Activated CD8-positive, alpha-beta memory T cell treated with anti-CD3 and anti-CD28 coated beads, Interleukin-2, amount 50 U/mL, for 4 hours (primary cell): Measurements from ENCODE around the gene NCOA4.
A peak's percentile ranks its signal among the peaks of the same experiment; 100 is the strongest.
"Not testable (repeated sequence)": the region's sequence is repeated elsewhere in the genome, so short reads cannot be mapped to it uniquely, and the experiment has no call there.

Experiments
- DNase-seq: peaks from one replicate; pipeline ENCODE4 v3.0.0-alpha.2; 2020

The NCOA4 gene

DNA sequence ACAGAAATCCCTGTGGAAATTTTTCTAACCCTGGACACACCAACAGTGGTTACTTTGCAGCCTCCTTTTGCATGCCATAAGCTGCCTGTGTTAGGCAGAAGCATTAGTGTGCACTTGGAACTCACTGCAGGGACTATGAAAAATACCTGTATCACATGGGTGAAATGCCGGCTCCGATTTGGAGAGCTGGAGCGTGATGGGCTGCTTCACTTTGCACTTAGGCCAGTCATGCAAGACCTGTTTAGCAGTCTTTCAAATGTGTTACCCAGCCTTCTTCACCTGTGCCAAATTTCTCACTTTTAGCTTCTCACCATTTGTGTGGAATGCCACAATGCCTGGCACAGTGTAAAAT, 11.3 kb downstream of the NCOA4 start:
- no peak for DNase-seq

DNA sequence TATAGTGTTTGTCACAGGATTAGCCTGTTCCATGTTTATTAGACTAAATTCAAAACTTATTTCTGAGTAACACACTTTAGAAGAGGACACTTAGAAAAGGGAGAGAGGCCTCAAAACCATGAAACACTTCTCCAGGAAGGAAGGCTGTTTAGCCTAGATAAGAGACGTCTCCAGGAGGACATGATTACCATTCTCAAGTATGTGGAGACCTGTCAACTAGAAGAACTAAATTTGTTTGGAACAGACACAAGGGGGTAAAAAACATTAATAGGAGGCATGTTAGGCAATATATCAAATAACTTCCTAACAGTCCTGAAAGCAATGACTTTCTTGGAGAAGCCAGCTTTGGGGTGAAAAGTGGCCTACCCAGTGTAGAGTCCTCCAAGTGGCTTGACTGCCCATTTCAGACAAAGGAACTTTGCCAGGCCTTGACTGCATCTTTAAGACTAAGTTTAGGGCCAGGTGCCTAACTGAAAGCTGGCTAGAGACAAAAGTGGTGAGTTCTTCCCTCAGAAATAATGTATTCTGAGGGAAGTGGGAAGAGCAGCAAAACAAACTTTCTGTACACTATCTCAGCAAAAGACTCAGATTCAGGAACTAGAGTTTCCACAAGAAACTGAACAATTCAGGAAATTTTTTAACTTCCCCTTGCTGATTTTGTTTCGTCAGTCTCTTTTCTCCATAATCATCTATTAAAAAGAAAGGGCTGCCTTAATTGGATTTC, 11.8 kb downstream of the NCOA4 start:
- DNase-seq, result no peak

DNA sequence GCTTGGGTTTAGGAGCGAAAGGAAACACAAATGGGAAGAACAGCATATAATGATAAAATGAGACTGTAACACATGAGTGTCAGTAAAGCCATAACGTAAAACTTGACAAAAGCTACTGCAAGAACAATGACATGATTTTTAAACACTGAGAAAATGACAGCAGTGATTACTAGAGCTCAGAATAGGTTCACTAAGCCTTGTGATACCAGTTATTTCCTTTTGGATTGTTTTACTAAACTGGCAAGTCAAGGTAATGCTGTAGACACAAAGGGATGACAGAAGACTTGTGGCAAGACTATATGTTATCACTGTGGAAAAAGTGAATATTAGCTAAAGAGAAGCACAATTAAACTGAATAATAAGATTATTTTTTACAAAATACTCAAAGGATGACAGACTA, 12.7 kb downstream of the NCOA4 start:
- no peak for DNase-seq

- no peak for DNase-seq
Measured at GRCh38 chr10:46016811-46017210, 13.6 kb downstream of the NCOA4 start.

DNA sequence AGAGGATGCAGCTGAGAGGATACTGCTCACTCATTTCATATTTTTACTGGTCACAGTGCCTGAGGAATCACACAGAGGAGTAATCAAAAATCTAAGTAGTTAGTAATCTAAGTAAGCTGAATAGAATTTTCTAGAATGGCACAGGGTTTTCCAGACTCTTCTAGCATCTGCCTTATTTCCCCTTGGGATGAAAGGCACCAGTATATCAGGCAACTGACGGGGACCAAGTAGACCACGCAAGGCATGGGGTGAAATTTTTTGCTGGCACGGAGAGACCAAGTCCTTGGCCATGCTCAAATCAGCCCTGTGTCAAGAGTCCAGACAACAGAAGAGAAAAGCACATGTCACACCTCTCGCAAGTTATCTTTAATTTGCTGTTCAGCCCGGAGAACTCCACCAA, 14.2 kb downstream of the NCOA4 start:
- no peak for DNase-seq

- DNase-seq, result no peak
Measured at GRCh38 chr10:46014683-46015405, 15.6 kb downstream of the NCOA4 start.

GRCh38 chr10:46014206-46014605, 16.2 kb downstream of the NCOA4 start:
- no peak for DNase-seq

DNA sequence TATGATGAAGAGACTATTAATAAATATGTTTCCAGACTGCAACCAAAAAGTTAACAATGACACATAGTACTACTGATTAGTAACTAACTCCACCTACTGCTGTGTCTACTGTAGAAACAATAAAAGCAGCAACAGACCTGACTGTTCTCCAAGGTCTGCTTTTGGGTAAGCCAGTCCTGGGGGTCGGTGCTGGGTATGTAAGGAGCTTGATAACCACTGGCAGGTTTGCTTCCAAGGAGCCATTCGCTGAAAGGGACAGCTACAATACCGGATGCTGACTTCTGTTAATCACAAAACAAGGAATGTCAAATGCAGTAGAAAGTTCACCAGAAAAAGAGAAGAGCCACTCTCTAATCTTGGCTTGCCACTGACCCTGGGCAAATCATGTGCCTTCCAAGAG, 17.7 kb downstream of the NCOA4 start:
- no peak for DNase-seq

- DNase-seq, result no peak
Measured at GRCh38 chr10:46006219-46006618, 24.2 kb downstream of the NCOA4 start.

DNA sequence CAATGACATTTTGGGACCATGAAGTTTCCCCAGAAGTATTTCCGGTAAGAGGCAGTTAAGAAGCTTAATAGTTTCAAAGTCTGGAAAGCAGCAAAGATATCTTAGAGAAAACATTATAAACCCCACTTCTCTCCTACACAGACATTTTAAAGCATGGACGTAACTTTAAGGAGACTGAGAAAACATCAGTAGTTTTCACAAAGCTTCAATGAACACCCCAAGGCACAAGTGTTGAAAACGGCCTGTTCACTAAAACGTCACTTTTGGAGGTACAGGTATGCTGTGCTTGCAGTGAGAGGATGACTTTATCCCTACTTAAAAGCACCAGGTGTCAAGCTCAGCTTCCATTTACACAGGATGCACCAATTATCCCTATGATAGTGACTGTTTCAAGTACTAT, 25.0 kb downstream of the NCOA4 start:
- no peak for DNase-seq

GRCh38 chr10:46004963-46005362, 25.5 kb downstream of the NCOA4 start:
- no peak for DNase-seq

- DNase-seq, result no peak
Measured at GRCh38 chr10:46002916-46003693, 27.3 kb downstream of the NCOA4 start.

- DNase-seq, result not testable (repeated sequence)
Measured at GRCh38 chr10:46002189-46002687, 28.2 kb downstream of the NCOA4 start.

DNA sequence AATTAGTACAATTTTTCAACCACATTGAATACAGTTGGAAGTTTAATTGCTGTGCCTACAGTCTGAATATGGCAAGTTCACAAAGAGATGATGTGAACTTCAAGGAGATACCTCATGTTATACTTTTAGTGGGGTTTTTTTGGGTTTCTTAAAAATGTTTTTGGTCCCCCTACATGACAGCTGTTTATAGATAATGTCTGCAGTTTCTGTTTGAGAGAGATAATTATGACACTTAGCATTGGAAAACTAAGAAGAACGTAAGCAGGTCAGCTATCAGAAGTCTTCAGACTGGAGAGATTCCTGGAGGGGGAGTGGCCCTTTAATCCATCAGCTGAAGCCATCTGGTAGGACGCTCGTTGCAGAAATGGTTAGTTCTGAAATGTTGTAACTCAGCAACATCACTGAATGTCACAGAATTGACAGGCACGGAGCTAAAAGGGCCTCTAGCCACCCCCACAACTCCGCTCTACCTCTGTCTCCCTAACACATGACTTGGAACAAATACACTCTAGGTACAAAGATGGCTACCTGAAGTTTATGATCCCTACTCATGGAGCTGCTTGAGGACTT, 29.2 kb downstream of the NCOA4 start:
- DNase-seq, result no peak

DNA sequence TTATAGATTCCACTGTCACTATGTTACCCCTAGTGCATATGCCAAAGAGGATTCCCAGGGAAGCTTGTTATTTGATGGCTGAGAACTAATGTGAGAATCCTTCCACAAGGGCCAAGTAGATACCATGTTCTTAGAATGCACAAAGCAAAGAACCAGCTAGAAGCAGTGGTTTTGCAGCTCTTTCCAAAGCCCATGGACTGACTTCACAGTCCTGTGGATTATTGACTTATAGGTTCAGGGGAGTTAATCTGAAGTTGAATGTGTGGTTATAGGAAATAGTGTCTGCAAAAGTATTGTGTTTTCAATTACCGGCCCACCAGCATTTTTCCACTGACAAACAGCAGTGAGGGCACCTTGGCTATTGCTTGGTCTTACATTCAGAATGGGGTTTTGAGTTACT, 29.9 kb downstream of the NCOA4 start:
- DNase-seq, result no peak

DNA sequence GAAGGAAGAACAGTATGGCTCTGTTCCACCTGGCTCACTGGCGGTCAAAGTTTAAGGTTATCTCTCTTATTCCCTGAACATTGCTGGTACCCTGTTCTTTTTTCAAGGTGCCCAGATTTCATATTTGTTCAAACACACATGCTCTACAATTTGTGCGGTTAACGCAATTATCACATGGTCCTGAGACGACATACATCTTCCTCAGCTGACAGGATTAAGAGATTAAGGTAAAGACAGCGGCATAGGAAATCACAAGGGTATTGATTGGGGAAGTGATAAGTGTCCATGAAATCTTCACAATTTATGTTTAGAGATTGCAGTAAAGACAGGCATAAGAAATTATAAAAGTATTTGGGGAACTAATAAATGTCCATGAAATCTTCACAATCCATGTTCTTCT, 30.5 kb downstream of the NCOA4 start:
- not testable (repeated sequence) for DNase-seq

DNA sequence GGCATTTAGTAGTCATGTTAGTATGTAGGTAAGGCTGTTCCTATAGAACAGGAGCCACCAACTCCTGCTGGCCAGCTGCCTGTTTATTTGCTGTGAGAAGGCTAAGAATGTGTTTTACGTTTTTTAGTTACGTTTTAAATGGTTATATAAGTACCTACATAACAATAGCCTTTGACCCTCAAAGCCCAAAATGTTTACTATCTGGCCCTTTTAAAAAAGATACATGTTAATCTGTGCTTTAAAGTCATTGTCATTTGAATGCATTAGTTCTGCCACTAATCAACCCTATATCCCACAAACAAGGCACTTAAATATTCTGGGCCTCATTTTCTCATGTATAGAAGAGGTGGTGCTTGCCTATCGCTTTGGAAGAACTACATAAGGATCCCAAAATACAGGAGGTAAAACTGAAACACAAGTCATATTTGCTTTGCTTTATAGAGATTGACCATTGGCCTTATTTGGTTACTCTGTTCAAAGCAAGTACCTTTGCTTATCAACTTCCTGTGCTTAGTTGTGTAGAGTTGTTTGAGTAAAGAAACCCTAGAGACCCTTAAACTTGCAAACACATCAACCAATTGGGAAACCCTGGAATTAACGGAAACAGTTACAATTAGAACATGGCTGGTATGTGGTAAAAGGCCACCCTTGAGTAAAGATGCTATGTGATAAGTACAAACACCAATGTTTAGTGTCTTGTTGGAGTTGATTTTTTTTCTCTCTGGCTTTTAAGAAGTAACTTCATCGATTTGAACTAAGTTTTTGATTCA, 32.2 kb downstream of the NCOA4 start:
- DNase-seq, result no peak

DNA sequence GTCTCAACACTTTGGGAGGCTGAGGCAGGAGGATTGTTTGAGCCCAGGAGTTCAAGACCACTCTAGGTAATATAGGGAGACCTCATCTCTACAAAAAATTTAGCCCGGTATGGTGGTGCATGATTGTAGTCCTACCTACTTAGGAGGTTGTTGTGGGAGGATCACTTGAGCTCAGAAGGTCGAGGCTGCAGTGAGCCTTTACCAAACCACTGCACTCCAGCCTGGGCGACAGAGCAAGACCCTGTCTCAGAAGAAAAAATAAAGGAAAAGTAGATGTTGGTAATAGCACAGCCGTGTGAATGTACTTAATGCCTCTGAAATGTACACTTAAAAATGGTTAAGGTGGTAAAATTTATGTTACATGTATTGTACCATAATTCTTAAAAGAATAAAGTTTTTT, 32.9 kb downstream of the NCOA4 start:
- DNase-seq, result no peak

GRCh38 chr10:45985590-45985989, 44.8 kb downstream of the NCOA4 start:
- DNase-seq, result not testable (repeated sequence)

- DNase-seq, result not testable (repeated sequence)
Measured at GRCh38 chr10:45984473-45984872, 46.0 kb downstream of the NCOA4 start.

DNA sequence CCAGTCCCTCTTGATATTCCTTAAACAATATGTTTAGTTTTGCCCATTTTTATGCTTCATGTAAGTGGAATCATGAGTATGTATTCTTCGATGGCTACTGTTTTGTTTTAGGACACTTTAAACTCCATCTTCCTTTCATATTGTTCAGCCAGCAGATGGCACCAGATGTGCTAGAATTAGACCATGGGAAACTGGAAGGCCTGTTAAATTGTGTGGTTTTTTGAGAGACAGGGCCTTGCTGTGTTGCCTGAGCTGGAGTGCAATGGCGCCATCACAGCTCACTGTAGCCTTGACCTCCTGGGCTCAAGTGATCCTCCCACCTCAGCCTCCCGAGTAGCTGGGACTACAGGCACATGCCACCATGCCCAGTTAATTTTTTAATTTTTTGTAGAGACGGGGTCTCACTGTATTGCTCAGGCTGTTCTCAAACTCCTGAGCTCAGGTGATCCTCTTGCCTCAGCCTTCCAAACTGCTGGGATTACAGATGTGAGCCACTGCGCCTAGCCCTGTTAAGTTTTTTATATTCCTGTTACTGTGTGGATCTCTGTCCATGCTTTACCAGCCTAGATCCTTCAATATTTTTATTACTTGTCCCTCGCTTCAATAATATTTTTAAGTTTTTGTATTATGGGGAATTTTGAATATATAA, 46.8 kb downstream of the NCOA4 start:
- DNase-seq, result peak; percentile 30

- DNase-seq, result not testable (repeated sequence)
Measured at GRCh38 chr10:45981367-45981766, 49.1 kb downstream of the NCOA4 start.
